Suppressor macrophage treated with lipopolysaccharide for 4 hours (primary cell): ENCODE results near the gene SMCO3.
A peak's percentile ranks its signal among the peaks of the same experiment; 100 is the strongest.

ENCODE experiments used
- DNase-seq: peaks from one replicate; pipeline ENCODE4 v3.0.0-alpha.2; 2020

The SMCO3 gene

GRCh38 chr12:14826491-14826890 is 12.5 kb upstream of the SMCO3 start:
- no peak for DNase-seq

- DNase-seq: no peak
Measured at GRCh38 chr12:14825256-14825655, 11.3 kb upstream of the SMCO3 start.

GRCh38 chr12:14824012-14824634 is 10.1 kb upstream of the SMCO3 start:
- DNase-seq: no peak

- DNase-seq: no peak
Measured at GRCh38 chr12:14811486-14811885, 2.5 kb downstream of the SMCO3 start.

DNA sequence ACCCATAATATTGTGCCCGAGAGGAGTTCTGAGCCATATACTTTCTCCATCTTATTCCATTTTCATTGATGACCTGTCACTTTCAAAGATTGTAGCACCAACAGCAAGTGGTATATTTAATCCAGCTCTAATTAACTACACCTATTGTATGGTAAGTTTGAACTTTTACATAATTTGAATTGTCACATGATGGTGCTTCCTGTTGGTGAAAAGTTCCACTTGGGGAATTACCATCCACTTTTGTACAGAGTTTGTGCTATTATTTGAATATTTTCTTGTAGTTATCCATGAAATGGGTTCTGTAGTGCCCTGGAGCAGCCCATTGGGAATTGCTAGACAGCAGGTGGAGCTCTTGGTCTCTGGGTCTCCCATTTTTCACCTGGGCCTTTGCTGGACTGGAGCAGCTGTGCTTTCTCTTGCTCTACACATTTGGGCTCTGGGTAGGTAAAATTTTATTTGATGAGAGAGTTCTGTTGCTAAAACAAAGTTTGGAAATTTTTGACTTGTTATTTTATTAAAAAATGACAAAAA is 3.0 kb downstream of the SMCO3 start:
- DNase-seq: no peak

GRCh38 chr12:14810167-14810952 is 3.6 kb downstream of the SMCO3 start:
- no peak for DNase-seq

- DNase-seq: peak; percentile 5
Measured at GRCh38 chr12:14803830-14804160, 10.2 kb downstream of the SMCO3 start.

DNA sequence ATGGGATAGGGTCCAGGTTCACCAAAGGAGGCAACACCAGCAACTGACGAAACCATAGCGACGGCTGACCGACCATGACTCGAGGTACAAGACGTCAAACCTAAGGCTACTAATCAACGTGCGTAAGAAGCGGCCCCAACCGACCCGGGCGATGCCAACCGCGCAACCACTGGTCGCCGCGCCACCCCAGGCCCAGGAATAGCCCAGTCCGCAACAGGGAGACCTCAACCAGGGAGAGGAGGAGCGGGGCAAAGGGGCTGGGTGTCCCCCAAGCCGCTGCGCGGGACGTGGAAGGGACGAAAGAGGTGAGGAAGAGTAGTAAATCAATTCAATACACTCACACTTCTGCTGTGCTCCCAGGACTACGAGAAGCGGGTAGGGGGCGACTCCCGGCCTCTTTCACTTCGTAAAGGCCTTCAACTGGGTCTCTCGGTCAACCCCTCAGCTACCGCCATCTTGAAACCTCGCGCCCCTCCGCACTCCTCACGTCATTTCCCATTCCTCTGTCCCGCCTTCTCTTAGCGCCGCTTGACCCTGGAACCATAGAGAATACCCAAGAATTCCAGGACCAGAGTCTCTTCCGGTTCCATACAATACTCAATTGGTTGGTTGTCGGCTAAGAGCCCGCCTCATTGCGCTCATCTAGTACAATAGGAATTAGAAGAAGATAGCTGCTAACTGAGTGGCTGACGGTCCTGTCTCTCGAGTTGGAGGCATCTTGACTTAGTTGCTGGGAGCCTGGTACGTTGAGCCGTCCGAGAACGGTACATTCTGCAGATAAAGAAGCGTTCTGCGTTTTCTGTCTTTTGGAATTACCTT is 10.8 kb downstream of the SMCO3 start, which contains the start of the genes C12orf60 and WBP11:
TSS of gene C12orf60 (plus strand) at position 660 of the 819 bp plus-strand sequence. CDS start 19,266 bp downstream, outside the sequence.
TSS of gene WBP11 (minus strand) at position 468 of the 819 bp plus-strand sequence. CDS start 2,095 bp downstream, outside the sequence.
- peak; percentile 98 for DNase-seq

- DNase-seq: no peak
Measured at GRCh38 chr12:14802721-14803010, 11.3 kb downstream of the SMCO3 start.

GRCh38 chr12:14802247-14802646 is 11.7 kb downstream of the SMCO3 start:
- no peak for DNase-seq

DNA sequence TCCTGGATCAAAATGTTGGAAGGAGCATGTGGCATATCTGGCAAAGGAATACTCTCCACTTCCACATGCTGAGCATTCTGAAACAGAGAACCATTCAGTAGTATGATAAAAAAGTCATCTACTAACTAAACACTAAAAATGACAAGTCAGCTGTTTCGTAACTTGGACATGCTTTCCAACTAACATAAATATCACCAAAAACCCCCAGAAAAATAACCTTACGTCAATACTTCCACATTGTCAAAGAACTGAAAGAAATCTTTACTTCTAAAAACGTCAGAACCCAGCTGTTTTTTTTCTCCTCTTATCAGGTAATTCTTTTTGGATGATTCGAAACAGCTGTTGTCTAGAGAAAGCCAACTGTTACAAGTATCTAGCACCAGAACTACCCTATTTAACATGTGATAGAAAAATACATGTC is 18.9 kb downstream of the SMCO3 start:
- peak; percentile 60 for DNase-seq

DNA sequence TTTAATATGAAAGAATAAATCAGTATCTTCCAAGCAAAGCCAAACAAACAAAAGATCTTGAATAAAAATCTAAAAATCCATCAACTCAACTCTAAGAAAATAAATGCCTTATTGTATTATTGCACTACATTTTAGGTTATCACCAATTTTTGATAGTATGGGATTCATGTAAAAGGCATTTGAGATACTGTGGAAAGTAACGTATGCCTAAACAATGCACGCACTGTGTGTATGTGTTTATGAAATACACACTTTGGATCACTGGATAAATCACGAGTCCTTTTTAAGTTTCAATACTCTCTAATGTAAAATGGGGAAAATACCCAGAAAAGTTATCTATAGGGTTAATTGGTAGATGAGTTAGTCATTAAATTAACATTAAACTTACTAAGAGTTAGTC is 28.4 kb downstream of the SMCO3 start:
- DNase-seq: no peak

- peak; percentile 27 for DNase-seq
Measured at GRCh38 chr12:14784471-14784870, 29.5 kb downstream of the SMCO3 start.

- no peak for DNase-seq
Measured at GRCh38 chr12:14782756-14783155, 31.2 kb downstream of the SMCO3 start.

DNA sequence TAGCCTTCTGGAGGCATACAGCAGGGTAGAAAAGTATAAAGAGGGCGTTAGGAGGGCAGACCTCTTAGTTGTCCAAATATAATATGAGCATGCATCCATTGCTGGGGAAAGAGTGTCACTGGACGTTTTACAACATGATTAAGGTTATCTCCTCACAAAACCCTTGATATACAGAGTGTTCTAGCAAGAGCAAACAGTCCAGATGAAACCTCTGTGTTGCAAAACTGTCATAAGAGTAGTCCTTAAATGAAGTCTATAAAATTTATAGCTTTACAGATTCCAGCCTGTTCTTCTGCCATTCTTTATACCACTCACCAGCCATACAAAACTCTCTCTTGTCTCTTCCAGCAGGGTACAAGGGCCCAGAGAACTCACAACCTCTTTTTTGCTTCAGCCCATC is 32.4 kb downstream of the SMCO3 start:
- no peak for DNase-seq

DNA sequence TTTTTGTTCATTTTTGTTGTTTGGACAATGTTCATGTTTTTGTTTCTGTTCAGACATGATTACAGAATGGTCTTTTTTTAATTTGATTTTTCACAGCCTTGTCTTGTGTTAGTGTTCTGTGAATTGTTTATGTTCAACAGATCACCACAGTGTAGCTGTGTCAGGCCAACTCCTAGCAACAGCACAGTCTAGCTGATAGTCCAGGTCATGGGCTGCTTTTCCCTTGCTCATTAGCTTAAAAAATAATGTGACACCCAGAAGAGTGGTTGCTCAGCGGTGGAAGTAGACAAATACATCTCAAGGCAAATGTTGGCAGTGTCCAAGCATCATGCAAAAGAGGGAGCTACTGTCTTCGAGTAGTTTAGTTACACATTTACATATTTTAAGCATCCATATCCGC is 33.1 kb downstream of the SMCO3 start:
- DNase-seq: no peak

DNA sequence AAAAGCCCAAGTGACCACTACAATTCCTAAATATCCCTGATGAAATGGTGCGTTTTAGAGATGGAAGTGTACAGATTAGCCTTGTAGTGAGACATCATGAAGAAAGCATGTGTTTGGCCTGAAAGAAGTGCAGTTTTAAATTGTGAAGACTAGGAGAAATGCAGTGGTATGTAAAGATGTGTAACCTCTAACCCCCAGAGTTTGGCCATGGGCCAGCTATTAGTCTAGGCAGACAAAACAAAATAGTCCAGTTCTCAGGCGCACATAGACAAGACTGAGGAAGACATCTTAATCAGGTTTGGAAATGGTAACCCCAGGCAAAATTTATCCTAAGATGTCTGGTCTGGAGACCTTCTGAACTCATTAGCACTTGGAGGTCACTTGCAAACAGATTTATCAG is 34.1 kb downstream of the SMCO3 start:
- DNase-seq: no peak

DNA sequence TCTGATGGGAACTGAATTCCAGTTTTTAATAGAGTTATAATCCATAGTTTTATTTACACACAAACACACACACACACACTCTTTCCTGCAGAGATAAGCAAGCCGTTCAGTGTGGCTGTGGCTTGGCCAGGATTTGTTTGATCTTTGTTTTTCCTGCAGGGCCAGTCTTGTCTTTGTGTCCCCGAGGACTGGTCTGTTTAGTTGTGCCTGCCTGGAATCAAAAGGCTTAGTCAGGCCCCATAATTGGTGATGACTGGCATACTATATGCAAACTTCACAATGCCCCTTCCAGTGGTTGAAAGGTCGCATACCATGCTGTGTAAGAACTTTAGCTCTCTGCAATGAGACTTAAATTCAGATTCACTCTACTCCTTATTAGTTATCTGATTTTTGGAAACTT is 36.7 kb downstream of the SMCO3 start:
- no peak for DNase-seq

- DNase-seq: no peak
Measured at GRCh38 chr12:14776236-14776961, 37.6 kb downstream of the SMCO3 start.

DNA sequence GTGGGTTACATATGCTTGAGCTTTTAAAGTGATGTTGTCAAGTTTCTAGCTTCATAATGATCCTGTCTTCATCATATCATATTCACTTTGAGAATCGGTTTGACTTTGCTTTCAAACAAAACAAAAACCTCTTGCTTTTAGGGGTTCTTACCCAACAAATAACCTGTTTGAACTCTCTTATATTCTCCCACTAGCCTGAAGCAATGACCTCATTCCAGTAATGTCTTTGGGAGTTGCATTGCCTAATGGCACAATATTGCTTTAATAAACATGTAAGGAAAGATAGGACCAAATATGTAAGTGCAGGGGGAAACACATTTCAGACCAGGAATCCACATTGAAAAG is 38.4 kb downstream of the SMCO3 start:
- DNase-seq: peak; percentile 68

- DNase-seq: peak; percentile 56
Measured at GRCh38 chr12:14774906-14775635, 38.9 kb downstream of the SMCO3 start.
